Spinal cord (tissue), 10 donors: ENCODE results near the gene FNDC3B. TPM values are rescaled to one million over a fixed set of nuclear protein-coding genes. Genes with fewer than 3 reads are reported as not detected.
A peak's percentile ranks its signal among the peaks of the same experiment; 100 is the strongest.

ENCODE experiments used
- DNase-seq, 6 donors: peaks; one replicate each; pipeline versions ENCODE4 v3.0.0 to v3.0.0-alpha.2; 2013 to 2015; ENCODE audit warnings: low spot score in 6 of 6, low read depth in 4 of 6
- H3K27ac ChIP-seq: one replicate; pipeline ENCODE4 v1.5.1; 2013; ENCODE audit warnings: low read depth, low read length, control low read depth
- H3K27me3 ChIP-seq: one replicate; pipeline ENCODE4 v1.6.1; 2013; ENCODE audit warnings: low read length; ENCODE audit not compliant: control insufficient read depth, insufficient read depth
- H3K36me3 ChIP-seq: one replicate; pipeline ENCODE4 v1.6.1; 2013; ENCODE audit warnings: low read length; ENCODE audit not compliant: control insufficient read depth, insufficient read depth
- H3K4me1 ChIP-seq: one replicate; pipeline ENCODE4 v1.6.1; 2013; ENCODE audit warnings: low read length; ENCODE audit not compliant: control insufficient read depth, insufficient read depth
- H3K4me3 ChIP-seq: one replicate; pipeline ENCODE4 v1.5.1; 2013; ENCODE audit warnings: low read depth, low read length, control low read depth
- H3K9me3 ChIP-seq: one replicate; pipeline ENCODE4 v1.6.1; 2013; ENCODE audit warnings: low read length; ENCODE audit not compliant: control insufficient read depth, insufficient read depth
- WGBS: methylation state at CpG from one replicate; pipeline ENCODE4 v1.1.5; 2013; ENCODE audit warnings: missing lambda C conversion rate; ENCODE audit not compliant: insufficient coverage; 5-methylcytosine and 5-hydroxymethylcytosine counted together
- polyA plus RNA-seq, 2 donors: library from polyadenylated mRNA; unstranded; fragments of 120-200 nt; gene quantifications; one replicate each; pipeline ENCODE4 v1.2.1, GENCODE V29; 2013; ENCODE audit not compliant: insufficient read length in 2 of 2
- total RNA-seq, 2 donors: library from RNA; depleted of rRNA in 1 of 2; stranded (reverse); fragments of 120-200 nt in 1 of 2; fragments of >200 nt in 1 of 2; gene quantifications; one replicate each; pipeline versions ENCODE4 v1.2.3 to v1.2.4, GENCODE V29; 2013 to 2014
- donor health status: healthy.

Gene FNDC3B
- total and polyA plus RNA-seq, 4 donors, result 14.9 to 66.8 (median 40.0) TPM

DNA sequence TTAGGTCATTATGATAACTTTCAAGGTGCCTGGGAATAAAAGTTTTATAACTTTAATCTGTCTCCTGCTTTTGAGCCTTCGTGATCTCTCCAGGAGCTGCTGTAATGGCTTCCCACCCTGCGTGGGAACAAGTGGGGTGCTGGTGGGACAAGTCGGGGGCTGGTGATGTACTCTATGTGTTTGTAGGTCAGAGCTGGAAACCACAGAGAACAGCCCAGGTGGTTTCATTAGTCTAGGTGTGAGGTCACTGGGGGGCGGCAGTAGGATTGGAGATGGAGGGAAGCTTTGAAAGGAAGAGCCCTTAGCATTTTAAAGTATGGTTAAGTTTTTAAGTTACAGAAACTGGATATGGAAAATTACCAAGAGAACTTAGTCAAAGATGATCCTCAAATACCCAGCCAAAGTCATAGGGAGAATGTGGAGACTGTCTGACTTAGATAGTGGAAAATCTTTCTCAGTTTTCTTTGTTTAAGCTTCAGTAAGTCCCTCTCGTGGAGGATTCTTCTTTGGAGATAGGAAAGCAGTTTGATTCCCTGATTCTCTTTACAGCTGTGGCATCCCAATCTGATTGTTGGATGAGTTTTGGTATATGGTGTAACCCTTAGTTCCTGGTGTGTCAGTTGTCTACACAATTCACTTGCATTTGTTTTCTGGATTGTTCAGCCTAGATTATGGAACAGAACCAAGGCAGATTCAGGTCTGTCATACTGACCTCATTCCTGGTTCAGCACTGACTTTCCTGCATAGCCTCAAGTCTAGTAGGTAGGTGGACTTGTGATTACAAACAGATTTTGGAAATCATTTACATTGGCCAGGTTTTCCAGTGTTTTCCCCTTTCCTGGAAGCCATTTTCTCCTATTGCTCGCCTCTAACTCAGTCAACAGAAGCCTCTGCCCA lies 115.6 kb downstream of the FNDC3B start:
- Histone ChIP-seq H3K9me3 (no peaks in the 10 kb centered on the region), H3K4me1 (peaks cover 23% of the 10 kb centered on the region), H3K27ac (peak overlapping the region; percentile 50), H3K27me3 (no peaks in the 10 kb centered on the region), H3K4me3 (no peak overlapping the region), H3K36me3 (no peaks in the 10 kb centered on the region)
- 98% methylated on average over 5 of the region's 6 CpGs for WGBS
- DNase-seq, result no peak

DNA sequence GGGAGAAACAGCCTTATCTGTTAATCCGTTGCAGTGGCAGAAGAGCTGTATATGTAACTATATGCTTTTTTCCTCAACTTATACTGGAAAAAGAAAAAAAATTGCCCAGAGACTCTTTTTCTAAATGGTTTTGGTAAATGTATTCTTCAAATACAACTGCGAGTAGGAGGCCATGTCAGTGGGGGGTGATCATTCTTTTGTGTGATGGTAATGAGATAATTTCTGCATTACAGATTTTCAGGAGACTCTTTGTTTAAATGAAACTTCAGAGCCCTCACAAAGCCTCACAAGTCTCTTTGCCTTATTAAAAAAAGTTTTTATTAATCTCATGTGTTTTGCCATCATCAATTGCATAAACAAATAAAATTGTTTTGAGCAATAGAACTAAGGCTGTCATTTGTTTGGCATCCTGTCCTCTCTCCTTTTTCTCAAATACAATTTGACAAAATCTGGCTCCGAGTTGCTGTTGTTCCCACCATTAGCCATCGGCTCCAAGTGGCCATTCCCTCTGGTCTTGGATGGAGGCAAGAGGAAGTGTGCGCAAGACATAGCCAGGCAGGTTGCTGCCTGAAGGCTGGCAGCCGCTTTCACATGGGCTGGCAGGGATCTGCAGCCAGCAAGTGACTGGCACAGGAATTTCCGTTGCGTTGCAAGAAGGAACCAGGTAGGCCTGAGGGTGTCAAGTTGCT lies 116.7 kb downstream of the FNDC3B start:
- Histone ChIP-seq H3K4me1 (peaks cover 23% of the 10 kb centered on the region), H3K4me3 (no peak overlapping the region), H3K9me3 (no peaks in the 10 kb centered on the region), H3K27me3 (no peaks in the 10 kb centered on the region), H3K36me3 (no peaks in the 10 kb centered on the region), H3K27ac (no peak overlapping the region)
- WGBS, result 38% methylated on average over 4 of the region's 8 CpGs
- DNase-seq, result peak in 2 of 6 donors; percentile 58 to 71

DNA sequence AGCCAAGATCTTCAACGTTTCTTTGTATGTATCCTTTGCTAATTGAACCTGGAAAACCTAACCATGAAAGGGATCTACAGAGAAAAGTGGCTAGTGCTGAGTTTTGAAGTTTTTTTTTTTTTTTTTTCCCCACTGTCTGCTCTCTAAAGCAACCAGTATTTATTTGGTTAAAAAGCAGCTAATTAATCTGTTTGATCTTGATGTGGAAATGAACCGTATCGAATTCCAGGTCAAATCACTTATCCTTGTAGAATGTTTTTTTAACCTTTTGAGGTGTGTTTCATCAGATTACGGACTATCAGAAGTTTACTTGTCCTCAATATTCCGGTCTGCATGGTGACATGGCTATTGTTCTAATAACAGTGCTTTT lies 117.2 kb downstream of the FNDC3B start:
- Histone ChIP-seq H3K4me1 (peaks cover 23% of the 10 kb centered on the region), H3K4me3 (no peak overlapping the region), H3K36me3 (no peaks in the 10 kb centered on the region), H3K9me3 (no peaks in the 10 kb centered on the region), H3K27me3 (no peaks in the 10 kb centered on the region), H3K27ac (no peak overlapping the region)
- no peak for DNase-seq
- WGBS, result 20% methylated on average over 1 of the region's 5 CpGs

DNA sequence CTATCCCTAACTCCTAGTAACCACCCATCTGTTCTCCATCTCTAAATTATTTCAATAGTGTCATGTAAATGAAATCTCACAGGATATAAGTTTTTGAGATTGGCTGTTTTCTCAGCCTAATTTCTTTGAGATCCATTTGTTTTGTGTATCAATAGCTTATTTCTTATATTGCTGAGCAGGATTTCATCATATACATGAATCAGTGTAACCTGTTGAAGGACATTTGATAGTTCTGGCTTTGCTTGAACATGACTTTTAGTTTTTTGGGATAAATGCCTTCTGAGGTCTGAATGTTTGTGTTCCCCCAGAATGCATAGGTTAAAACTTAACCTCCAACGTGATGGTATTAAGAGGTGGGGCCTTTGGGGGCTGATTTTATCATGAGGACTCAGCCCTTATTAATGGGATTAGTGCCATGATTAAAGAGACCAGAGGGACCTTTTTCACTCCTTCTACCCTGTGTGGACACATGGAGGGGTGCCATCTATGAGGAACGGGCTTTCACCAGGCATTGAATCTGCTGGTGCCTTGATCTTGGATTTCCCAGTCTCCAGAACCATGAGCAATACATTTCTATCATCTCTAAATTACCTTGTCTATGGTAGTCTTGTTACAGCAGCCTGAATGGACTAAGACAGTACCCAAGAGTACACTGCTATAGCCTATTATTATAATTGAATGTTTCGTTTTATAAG lies 118.3 kb downstream of the FNDC3B start:
- H3K27ac ChIP-seq, result no peak overlapping the region
- no peaks in the 10 kb centered on the region for H3K27me3 ChIP-seq
- no peaks in the 10 kb centered on the region for H3K36me3 ChIP-seq
- DNase-seq, result no peak
- WGBS, result no CpG with 5 or more reads among the region's 3 CpGs
- peaks cover 19% of the 10 kb centered on the region for H3K4me1 ChIP-seq
- no peaks in the 10 kb centered on the region for H3K9me3 ChIP-seq
- no peak overlapping the region for H3K4me3 ChIP-seq

DNA sequence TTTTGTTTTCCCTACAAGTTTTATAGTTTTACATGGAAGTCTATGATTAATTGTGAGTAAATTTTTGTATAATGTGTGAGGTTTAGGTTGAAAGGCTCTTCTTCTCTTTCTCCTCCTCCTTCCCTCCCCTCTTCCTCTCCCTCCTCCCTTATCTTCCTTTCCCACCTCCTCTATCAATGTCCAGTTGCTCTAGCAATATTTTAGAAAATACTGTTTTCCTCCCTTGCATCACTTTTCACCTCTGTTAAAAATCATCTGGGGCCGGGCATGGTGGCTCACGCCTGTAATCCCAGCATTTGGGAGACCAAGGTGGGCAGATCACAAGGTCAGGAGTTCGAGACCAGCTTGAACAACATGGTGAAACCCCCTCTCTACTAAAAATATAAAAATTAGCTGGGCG lies 119.4 kb downstream of the FNDC3B start:
- WGBS, result 100% methylated on average over 2 of the region's 4 CpGs
- H3K4me3 ChIP-seq, result no peak overlapping the region
- H3K27ac ChIP-seq, result no peak overlapping the region
- DNase-seq, result no peak
- peaks cover 9% of the 10 kb centered on the region for H3K4me1 ChIP-seq
- H3K27me3 ChIP-seq, result no peaks in the 10 kb centered on the region
- H3K36me3 ChIP-seq, result no peaks in the 10 kb centered on the region
- H3K9me3 ChIP-seq, result no peaks in the 10 kb centered on the region

DNA sequence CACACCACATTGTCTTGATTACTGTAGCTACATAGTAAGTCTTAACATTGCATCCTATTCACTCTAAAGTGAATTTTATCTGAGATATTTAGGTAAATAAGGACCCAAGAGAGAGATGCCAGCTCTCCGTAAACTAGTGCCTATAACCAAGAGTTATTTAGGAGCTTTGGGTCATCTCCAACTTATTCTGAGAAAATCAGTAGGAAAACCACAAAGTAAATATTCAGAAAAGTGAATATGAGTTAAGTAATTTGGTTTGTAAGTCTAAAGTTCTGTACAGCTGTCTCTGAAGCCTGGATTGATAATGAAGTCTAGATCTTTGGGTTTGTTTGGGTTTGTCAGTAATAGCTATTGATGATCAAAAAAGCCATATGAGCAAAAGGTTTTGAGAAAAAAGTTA lies 120.0 kb downstream of the FNDC3B start:
- no peak for DNase-seq
- Histone ChIP-seq H3K4me3 (no peak overlapping the region), H3K36me3 (no peaks in the 10 kb centered on the region), H3K27me3 (no peaks in the 10 kb centered on the region), H3K9me3 (no peaks in the 10 kb centered on the region), H3K27ac (peak overlapping the region; percentile 50), H3K4me1 (peaks cover 5% of the 10 kb centered on the region)
- WGBS, result no CpG with 5 or more reads among the region's 1 CpG

DNA sequence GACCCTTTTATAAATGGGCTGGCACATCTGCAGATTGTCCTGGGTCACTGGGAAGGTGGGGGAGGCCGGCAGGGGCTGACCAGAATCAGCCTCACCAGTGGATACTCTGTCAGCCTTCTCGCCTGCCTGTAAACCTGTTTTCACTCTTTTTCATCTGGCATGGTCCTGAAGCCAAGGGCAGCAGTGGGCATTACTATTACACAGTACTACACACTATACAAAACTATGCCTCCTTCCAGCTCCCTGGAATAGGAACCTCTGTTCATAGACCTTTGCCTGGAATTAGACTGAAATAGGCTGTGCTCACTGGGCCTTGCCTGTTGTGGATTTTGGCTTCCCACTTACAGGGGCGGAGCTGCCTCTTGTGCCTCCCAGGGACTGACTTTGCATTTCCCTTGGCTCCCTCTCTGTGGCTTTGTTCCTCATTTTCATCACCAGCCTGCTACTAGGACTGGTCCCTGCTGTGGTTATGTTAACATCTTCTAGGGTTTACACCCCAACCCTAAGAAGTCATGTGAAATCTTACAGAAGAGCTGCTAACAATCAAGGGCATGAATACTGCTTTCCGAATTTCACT lies 120.7 kb downstream of the FNDC3B start:
- 65% methylated on average over 2 of the region's 4 CpGs for WGBS
- no peaks in the 10 kb centered on the region for H3K9me3 ChIP-seq
- H3K27me3 ChIP-seq, result no peaks in the 10 kb centered on the region
- H3K4me3 ChIP-seq, result no peak overlapping the region
- DNase-seq, result peak in 2 of 6 donors; percentile 35 to 62
- peak overlapping the region; percentile 50 for H3K27ac ChIP-seq
- peaks cover 4% of the 10 kb centered on the region for H3K4me1 ChIP-seq
- H3K36me3 ChIP-seq, result no peaks in the 10 kb centered on the region

DNA sequence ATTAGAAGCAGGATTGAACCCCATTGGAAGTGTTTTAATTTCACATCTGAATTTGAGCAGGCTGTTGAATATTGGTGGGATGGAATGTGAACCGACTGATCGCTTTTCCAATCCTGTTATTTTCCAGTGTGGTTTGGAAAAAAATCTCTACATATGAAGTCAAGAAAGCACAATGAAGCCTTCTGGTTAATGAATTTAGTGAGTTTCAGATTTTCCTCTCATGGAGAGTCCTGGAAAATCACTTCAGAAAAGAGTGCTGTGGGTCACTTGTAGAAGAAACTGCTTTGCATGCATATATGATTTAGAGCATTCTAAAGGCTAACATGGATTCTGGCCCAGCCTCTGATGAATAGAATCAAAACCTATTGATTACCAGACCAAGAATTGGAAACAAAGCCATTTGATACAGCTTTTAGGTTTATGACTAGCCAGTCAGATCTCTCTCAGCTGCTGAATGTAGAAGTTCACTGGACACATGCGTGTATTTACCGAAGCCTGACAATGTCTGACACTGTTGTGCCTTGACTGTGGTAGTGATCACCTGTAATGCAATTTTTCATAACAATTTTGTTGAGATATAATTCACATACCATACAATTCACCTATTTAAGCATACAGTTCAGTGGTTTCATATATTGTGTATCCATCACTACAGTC lies 121.9 kb downstream of the FNDC3B start:
- Histone ChIP-seq H3K27ac (no peak overlapping the region), H3K36me3 (no peaks in the 10 kb centered on the region), H3K9me3 (no peaks in the 10 kb centered on the region), H3K27me3 (no peaks in the 10 kb centered on the region), H3K4me1 (peaks cover 2% of the 10 kb centered on the region), H3K4me3 (no peak overlapping the region)
- WGBS, result 92% methylated on average over 2 of the region's 4 CpGs
- DNase-seq, result no peak

DNA sequence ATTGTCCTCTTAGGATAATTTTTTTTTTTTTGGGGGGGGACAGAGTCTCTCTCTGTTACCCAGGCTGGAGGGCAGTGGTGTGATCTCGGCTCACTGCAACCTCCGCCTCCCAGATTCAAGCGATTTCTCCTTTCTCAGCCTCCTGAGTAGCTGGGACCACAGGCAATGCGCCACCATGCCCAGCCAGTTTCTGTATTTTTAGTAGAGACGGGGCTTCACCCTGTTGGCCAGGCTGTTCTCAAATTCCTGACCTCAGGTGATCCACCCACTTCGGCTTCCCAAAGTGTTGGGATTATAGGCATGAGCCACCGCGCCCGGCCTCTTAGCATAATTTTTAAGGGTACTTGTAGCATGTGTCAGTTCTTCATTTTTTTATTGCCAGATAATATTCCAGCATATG lies 122.6 kb downstream of the FNDC3B start:
- no peak overlapping the region for H3K4me3 ChIP-seq
- WGBS, result 100% methylated on average over 3 of the region's 9 CpGs
- no peak for DNase-seq
- no peak overlapping the region for H3K27ac ChIP-seq
- no peaks in the 10 kb centered on the region for H3K4me1 ChIP-seq
- H3K9me3 ChIP-seq, result no peaks in the 10 kb centered on the region
- no peaks in the 10 kb centered on the region for H3K36me3 ChIP-seq
- H3K27me3 ChIP-seq, result no peaks in the 10 kb centered on the region
